ENCODE results near the gene KLF12. TPM values are rescaled to one million over a fixed set of nuclear protein-coding genes. Genes with fewer than 3 reads are reported as not detected.

The KLF12 gene
- polyA plus RNA-seq = 10 to 100 TPM; 19.6 to 28.1 (median 21.4) TPM

GRCh38 chr13:74134221-74134776 lies at the start of gene KLF12:
TSS of gene KLF12 (minus strand) at chr13:74134404.
- no peaks in the 10 kb centered on the region for H3K36me3 Mint-ChIP-seq
- peak within 1 kb of the TSS; percentile 98 to 99 (median 98) for H3K27ac Mint-ChIP-seq
- peak; percentile 90 to 92 (median 91) for DNase-seq
- H3K4me3 Mint-ChIP-seq = peak within 1 kb of the TSS; percentile 94 to 99 (median 98)
- peaks cover 34 to 37% of the 10 kb centered on the region in 2 donors for H3K4me1 Mint-ChIP-seq
- H3K9me3 Mint-ChIP-seq = no peaks in the 10 kb centered on the region
- H3K27me3 Mint-ChIP-seq (ENCODE audit: low read depth in 3 of 3) = peaks cover 7 to 14% (median 14%) of the 10 kb centered on the region in 3 donors

DNA sequence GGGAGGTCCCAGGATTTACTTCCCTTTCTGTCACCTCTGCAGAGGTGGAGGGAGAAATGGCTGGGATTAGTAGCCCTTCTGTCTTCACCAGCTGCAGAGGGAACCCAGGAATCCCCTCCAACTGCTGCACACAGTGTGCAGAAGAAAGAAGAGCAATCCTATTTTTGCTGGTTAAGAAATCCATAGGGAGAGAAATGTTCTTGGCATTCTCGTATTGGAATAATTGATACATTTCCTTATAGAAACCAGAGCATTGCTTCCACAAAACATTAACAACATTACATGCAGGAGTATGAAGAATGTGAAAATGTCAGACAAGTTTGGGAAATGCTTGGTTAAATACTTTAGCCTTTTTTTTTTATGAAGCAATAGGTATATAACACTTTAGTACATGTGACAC lies 48.3 kb upstream of the KLF12 start:
- Mint-ChIP-seq H3K27me3 (ENCODE audit: low read depth in 3 of 3) (peaks cover 2 to 16% (median 7%) of the 10 kb centered on the region in 3 donors), H3K36me3 (no peaks in the 10 kb centered on the region), H3K9me3 (no peaks in the 10 kb centered on the region), H3K27ac (no peak overlapping the region), H3K4me3 (no peak overlapping the region), H3K4me1 (no peaks in the 10 kb centered on the region)
- no peak for DNase-seq

- peaks cover 20 to 28% of the 10 kb centered on the region in 2 donors for H3K4me1 Mint-ChIP-seq
- peak; percentile 63 to 72 (median 71) for DNase-seq
- H3K27me3 Mint-ChIP-seq (ENCODE audit: low read depth in 3 of 3) = peaks cover 21 to 50% (median 21%) of the 10 kb centered on the region in 3 donors
- H3K27ac Mint-ChIP-seq = no peak overlapping the region
- H3K36me3 Mint-ChIP-seq = no peaks in the 10 kb centered on the region
- H3K9me3 Mint-ChIP-seq = no peaks in the 10 kb centered on the region
- H3K4me3 Mint-ChIP-seq = peak overlapping the region; percentile 22 to 76 (median 52)
Observed at GRCh38 chr13:74174810-74175209, 40.6 kb upstream of the KLF12 start.

- Mint-ChIP-seq H3K9me3 (no peaks in the 10 kb centered on the region), H3K27ac (no peak overlapping the region), H3K4me1 (peaks cover 20 to 28% of the 10 kb centered on the region in 2 donors), H3K27me3 (ENCODE audit: low read depth in 3 of 3) (peaks cover 21 to 43% (median 22%) of the 10 kb centered on the region in 3 donors), H3K4me3 (no peak overlapping the region), H3K36me3 (no peaks in the 10 kb centered on the region)
- no peak for DNase-seq
Observed at GRCh38 chr13:74173822-74174221, 39.6 kb upstream of the KLF12 start.

DNA sequence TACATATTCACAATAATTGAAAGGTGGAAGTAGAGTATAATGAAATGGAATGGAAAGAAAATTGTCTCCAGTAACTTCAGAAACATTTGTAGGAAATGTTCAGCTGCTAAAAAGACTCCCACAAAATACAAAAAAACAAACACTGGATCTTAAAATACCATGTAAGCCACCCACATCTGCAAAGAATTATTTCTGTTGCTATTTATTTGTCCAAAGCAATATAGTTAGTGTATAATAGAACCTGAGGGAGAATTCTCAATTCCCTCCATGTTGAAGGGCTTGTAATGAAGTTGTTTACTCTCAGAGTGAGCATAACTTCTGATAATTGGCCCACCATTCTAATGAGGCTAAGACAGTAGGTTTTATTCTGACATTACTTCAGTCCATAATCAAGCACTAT lies 37.4 kb upstream of the KLF12 start:
- Mint-ChIP-seq H3K27me3 (ENCODE audit: low read depth in 3 of 3) (peaks cover 23 to 39% (median 25%) of the 10 kb centered on the region in 3 donors), H3K4me3 (no peak overlapping the region), H3K4me1 (peaks cover 20 to 28% of the 10 kb centered on the region in 2 donors), H3K9me3 (no peaks in the 10 kb centered on the region), H3K36me3 (peaks cover 0 to 3% (median 0%) of the 10 kb centered on the region in 3 donors), H3K27ac (no peak overlapping the region)
- no peak for DNase-seq

- H3K4me1 Mint-ChIP-seq = peaks cover 8 to 13% of the 10 kb centered on the region in 2 donors
- H3K4me3 Mint-ChIP-seq = no peak overlapping the region
- H3K36me3 Mint-ChIP-seq = peaks cover 0 to 4% (median 0%) of the 10 kb centered on the region in 3 donors
- H3K27me3 Mint-ChIP-seq (ENCODE audit: low read depth in 3 of 3) = peaks cover 18 to 27% (median 20%) of the 10 kb centered on the region in 3 donors
- no peaks in the 10 kb centered on the region for H3K9me3 Mint-ChIP-seq
- no peak for DNase-seq
- H3K27ac Mint-ChIP-seq = no peak overlapping the region
Observed at GRCh38 chr13:74169676-74170075, 35.5 kb upstream of the KLF12 start.

GRCh38 chr13:74168263-74168675 lies 34.1 kb upstream of the KLF12 start:
- H3K27me3 Mint-ChIP-seq (ENCODE audit: low read depth in 3 of 3) = peaks cover 11 to 17% (median 15%) of the 10 kb centered on the region in 3 donors
- DNase-seq = no peak
- H3K4me3 Mint-ChIP-seq = no peak overlapping the region
- H3K4me1 Mint-ChIP-seq = no peaks in the 10 kb centered on the region
- no peak overlapping the region for H3K27ac Mint-ChIP-seq
- H3K9me3 Mint-ChIP-seq = no peaks in the 10 kb centered on the region
- peaks cover 0 to 4% (median 0%) of the 10 kb centered on the region in 3 donors for H3K36me3 Mint-ChIP-seq

DNA sequence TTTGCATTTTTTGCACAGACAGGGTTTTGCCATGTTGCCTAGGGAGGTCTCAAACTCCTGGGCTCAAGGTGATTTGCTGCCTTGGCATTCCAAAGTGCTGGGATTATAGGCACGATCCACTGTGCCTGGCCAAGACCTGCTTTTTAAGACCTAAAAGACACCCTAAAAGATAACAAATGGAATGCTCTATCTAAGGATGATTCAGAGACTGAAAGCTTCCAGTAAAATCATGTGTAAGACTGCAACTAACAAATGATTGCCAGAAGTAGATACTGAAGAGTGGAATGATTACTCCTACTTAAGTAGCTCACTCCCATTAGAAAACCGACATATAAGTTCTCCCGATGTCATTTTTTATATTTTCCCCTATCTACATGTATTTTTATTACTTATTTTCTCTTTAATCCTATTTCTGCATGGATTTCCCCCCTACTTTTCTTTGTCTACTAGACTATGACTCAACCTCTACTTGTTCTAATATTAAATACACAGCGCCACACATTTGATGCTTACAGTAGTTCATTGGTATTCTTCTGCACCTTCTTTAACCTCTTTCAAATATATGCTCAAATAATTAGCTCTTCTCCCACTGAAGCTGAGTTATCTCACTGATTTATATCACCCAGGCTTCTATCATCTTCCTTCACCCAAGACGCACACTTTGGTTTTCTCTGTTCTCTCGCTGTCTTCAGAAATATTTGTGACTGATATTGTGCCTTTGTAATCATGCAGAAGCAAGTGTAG lies 32.2 kb upstream of the KLF12 start:
- DNase-seq = no peak
- peaks cover 10 to 11% (median 11%) of the 10 kb centered on the region in 3 donors for H3K27me3 Mint-ChIP-seq (ENCODE audit: low read depth in 3 of 3)
- H3K9me3 Mint-ChIP-seq = no peaks in the 10 kb centered on the region
- no peak overlapping the region for H3K4me3 Mint-ChIP-seq
- H3K27ac Mint-ChIP-seq = no peak overlapping the region
- H3K36me3 Mint-ChIP-seq = peaks cover 0 to 4% (median 0%) of the 10 kb centered on the region in 3 donors
- no peaks in the 10 kb centered on the region for H3K4me1 Mint-ChIP-seq

GRCh38 chr13:74162782-74163181 lies 28.6 kb upstream of the KLF12 start:
- Mint-ChIP-seq H3K4me1 (no peaks in the 10 kb centered on the region), H3K36me3 (peaks cover 0 to 4% (median 0%) of the 10 kb centered on the region in 3 donors), H3K4me3 (no peak overlapping the region), H3K27ac (no peak overlapping the region), H3K27me3 (ENCODE audit: low read depth in 3 of 3) (peaks cover 5 to 8% (median 6%) of the 10 kb centered on the region in 3 donors), H3K9me3 (no peaks in the 10 kb centered on the region)
- DNase-seq = no peak

DNA sequence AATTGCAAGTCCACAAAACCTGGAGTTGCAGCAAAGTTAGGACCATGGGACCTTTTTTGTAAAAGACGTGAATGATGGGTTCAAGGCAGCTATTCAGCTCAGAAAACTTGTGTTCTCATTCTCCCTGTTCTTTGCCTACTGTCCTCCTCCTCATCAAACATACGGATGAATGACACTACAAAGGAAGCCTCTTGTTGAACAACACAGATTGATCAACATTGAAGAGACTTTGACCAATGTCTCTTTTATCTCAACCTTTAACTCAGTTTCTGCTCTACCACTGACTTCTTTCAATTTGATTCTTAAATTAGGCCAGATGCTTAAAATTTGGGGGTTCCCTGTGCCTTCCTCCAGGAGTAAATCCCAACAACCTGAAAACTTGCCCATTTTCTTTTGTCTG lies 27.9 kb upstream of the KLF12 start:
- Mint-ChIP-seq H3K4me3 (no peak overlapping the region), H3K27me3 (ENCODE audit: low read depth in 3 of 3) (peaks cover 5 to 8% (median 6%) of the 10 kb centered on the region in 3 donors), H3K27ac (no peak overlapping the region), H3K4me1 (no peaks in the 10 kb centered on the region), H3K9me3 (no peaks in the 10 kb centered on the region), H3K36me3 (peaks cover 0 to 4% (median 0%) of the 10 kb centered on the region in 3 donors)
- DNase-seq = no peak

- no peak for DNase-seq
- Mint-ChIP-seq H3K4me3 (no peak overlapping the region), H3K9me3 (no peaks in the 10 kb centered on the region), H3K27ac (no peak overlapping the region), H3K27me3 (ENCODE audit: low read depth in 3 of 3) (peaks cover 5 to 14% (median 6%) of the 10 kb centered on the region in 3 donors), H3K36me3 (no peaks in the 10 kb centered on the region), H3K4me1 (no peaks in the 10 kb centered on the region)
Observed at GRCh38 chr13:74158571-74159352, 24.6 kb upstream of the KLF12 start.

DNA sequence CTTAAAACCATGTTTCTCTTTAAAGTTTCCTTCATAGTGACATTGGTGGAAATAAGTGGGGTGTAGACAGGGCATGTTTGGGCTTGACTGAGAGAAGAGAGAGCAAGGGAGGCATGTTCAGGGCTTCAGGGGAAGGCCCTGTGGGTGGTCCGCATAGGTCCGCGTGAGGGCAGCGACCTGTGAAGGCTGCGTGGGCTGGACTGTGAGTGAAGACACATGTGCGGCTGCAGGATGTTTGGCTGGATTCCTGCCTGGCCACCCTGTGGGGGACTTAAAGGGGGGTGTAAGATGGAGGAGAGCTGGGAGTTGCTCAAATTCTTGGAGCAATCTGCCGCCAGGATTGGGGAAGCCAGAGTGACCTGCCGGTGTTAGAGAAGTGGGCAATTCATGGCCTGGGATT lies 23.8 kb upstream of the KLF12 start:
- H3K4me1 Mint-ChIP-seq = no peaks in the 10 kb centered on the region
- DNase-seq = no peak
- H3K27ac Mint-ChIP-seq = no peak overlapping the region
- H3K27me3 Mint-ChIP-seq (ENCODE audit: low read depth in 3 of 3) = peaks cover 4 to 14% (median 6%) of the 10 kb centered on the region in 3 donors
- H3K9me3 Mint-ChIP-seq = no peaks in the 10 kb centered on the region
- no peaks in the 10 kb centered on the region for H3K36me3 Mint-ChIP-seq
- no peak overlapping the region for H3K4me3 Mint-ChIP-seq

DNA sequence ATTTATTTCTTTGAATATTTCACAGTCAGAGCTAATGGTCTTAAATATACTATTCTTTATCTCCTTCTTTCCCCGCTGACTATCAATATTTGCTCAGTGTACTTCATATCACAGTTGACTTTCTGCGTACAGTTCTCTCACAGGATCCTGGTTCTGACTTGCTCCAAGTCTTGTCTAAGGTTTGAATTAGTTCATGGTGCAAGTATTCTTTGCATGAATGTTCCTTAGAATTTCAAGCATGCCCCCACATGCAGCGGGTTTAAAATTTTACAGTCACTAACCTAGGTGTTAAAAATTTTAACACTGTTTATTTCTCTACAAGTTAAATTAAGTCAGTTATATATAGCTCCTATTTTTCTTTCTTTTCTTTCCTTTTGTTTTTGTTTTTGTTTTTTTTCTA lies 20.8 kb upstream of the KLF12 start:
- Mint-ChIP-seq H3K4me3 (no peak overlapping the region), H3K9me3 (no peaks in the 10 kb centered on the region), H3K27ac (no peak overlapping the region), H3K36me3 (no peaks in the 10 kb centered on the region), H3K4me1 (no peaks in the 10 kb centered on the region), H3K27me3 (ENCODE audit: low read depth in 3 of 3) (peaks cover 2 to 6% (median 3%) of the 10 kb centered on the region in 3 donors)
- DNase-seq = no peak

DNA sequence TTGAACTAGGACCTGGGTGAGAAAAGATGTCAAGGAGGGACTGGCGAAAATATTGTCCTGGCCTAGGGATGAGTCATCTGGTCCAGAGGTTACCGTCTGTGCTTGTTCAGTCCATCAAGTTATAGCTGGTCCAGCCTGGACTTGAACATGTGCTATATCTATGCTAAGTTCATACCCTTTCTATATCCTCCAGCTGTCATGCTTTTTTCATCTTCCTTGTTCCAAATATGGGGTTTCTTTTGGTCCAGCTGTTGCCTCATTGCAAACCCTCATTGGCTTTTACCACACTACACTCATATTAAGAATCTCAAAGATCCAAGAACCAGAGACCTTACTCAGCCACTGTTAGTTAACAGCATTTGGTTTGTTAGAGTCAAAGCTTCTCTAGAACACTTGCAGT lies 19.1 kb upstream of the KLF12 start:
- Mint-ChIP-seq H3K27ac (no peak overlapping the region), H3K27me3 (ENCODE audit: low read depth in 3 of 3) (peaks cover 2 to 9% (median 6%) of the 10 kb centered on the region in 3 donors), H3K9me3 (no peaks in the 10 kb centered on the region), H3K4me3 (no peak overlapping the region), H3K4me1 (no peaks in the 10 kb centered on the region), H3K36me3 (peaks cover 0 to 4% (median 0%) of the 10 kb centered on the region in 3 donors)
- DNase-seq = no peak
